Glomerular visceral epithelial cell (primary cell): ENCODE measurements around the gene C10orf105.

Experiments used
- DNase-seq: peaks from one replicate; pipeline ENCODE4 v3.0.0-alpha.2; 2016; ENCODE audit errors: extremely low spot score

C10orf105 gene

DNA sequence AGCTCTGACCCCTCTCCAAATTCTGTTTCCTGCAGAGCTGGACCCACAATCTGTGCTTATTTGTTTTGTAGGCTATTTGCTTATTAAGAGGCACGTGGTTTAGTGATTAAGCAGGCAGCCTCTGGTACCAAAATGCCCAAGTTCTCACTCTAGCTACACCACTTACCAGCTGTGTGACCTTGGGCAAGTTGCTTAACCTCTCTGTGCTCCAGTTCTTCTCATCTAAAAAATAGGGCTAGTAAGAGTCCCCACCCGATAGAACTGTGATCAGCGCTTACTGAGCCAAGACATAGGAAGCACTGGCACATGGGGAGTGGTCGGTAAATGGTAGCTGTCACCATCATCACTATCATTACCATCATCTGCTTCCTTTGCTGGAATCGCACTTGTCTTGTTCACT, 20.8 kb downstream of the C10orf105 start:
- DNase-seq = no peak

DNA sequence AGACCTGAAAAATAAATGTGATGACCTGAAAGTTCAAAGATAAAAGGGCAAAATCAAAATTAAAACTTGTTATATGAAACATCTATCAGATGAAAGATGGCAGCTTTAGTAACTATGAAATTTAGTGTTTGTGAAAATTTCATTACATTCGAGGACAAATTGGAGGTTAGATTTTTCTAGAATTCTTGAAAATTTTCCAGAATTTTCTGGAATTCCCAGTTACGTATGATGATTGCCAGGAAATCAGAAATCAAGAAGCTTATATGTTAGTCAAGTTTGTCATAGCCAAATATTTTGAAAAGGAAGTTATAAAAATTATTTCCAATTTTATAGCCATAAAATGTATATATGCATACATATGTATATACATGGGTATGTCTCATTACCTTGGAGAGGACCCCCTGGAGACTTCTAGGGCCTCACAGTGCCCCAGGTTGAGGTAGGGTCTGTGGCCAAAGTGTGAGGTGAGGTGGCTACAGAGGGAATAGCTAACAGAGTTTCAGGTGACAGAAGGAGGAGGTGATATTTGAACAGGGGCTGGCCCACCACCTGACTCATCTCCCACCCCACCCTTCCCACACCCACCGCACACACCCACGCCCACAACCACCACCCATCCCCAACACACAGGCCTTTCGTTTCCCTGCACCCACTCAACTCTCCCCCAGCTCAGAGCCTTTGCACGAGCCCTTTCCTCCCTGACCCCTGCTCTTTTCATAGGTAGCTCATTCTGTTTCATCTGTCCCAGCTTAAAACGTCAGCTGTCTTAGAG, 21.5 kb downstream of the C10orf105 start:
- no peak for DNase-seq

DNA sequence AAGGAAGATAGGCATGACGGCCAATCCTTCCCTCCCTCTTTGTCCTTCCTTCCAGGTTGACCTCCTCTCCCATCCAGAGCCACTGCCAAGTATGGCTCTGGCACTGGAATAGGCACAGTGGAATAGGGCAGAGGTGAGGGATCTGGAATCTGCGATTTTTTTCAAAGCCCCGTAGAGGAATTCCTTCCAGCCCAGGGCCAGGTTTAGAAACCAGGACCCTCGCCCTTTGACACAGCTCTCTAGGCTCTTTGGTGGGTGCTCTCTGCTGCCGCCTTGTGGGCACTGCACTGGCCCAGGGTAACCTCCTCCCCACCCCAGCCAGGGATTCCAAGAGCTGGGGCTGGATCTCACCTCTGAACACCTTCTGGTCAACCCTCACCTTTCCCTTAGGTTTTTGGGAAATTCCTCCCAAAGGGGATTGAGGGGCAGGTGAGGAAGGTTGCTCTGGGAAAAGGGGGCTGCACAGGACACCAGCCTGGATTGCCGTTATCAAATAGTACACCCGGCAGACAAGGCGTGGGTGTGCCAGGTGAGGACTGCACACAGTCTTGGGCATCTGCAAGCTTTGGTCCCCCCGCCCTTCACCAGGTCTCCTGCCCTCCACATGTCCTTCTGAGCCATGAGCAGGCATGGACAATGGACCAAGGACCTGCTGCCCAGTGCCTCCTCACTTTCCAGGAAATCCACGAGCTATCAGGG, 22.8 kb downstream of the C10orf105 start:
- peak; percentile 47 for DNase-seq

DNA sequence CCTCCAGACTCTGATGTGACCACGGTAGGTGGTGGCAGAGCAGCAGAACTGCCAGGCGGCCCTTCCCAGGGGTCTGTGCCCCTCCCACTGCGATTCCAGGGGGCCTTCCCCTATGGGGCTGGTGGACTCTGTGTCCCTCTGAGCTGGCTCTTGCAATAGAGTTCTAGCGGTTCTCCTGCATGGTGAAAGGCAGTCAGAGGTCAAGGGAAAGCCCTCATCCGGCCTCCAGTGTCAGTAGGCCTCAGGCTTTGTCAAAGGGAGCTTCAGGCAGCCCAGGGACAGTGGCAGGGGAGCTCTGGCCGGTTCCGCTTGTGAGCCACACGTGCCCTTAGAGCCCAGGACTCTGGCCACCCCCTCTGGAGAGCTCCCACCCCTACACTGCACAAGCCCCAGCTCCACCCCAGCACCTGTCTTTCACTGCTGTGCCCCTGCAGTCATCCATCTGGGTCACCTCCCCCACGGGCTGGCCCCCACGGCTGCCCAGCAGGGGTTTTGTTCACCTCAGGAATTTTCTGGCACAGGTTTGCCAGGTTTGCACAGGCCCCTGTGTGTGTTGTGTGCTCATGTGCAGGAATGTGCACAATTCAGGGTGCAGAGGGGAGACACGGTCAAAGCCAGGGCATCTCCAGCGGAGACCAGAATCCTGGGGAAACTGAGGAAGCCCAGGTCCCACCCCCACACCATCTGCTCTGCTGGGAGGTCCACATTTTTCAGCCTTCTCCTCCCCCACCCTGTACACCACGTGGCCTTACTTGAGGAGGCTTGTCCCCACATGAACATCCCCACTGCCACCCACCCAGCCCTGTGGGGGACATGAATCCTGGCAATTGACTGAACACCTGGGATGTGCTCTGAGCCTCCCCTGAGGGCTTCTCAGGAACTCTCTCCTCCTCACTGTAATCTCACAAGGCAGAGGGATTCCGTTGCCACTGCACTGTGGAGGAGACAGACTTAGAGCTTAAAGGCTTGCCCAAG, 23.8 kb downstream of the C10orf105 start:
- no peak for DNase-seq

DNA sequence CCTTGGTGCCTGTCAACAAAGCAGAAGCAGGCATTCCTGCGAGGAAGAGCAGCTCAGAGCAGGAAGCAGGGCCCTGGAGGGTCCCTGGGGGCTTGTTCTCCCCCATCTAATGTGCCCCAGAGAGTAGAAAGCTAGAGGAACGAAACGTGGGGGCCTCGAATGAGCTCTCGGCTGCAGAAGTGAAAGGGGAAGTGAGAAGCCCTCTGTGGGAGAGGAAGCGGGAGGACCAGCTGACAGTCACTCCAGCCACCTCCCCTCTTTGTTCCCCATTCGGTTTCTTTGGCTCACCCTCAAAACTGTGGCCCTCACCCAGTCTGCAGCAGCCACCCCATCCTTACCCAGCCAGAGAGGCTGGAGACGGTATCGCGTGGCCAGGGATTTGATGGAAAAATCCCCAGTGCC, 25.0 kb downstream of the C10orf105 start:
- no peak for DNase-seq

DNA sequence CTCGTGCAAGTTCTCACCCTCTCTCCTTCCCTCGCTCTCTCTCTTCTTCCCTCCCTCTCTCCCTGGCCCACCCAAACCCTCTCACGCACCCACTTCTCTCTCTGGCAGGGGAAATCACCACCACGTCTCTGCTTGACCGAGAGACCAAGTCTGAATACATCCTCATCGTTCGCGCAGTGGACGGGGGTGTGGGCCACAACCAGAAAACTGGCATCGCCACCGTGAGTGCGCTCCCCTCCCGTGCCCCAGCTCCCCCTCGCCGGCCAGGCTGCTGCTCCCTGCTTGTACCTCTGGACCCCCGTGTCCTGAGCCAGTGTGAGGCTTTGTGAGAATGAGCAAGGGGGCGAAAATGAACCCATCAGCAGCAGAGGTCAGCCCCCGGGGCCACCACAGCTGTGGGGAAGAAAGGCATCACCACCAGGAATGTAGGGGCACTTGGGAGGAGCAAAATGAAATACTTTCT, 25.5 kb downstream of the C10orf105 start:
- no peak for DNase-seq

- no peak for DNase-seq
These were observed 26.2 kb downstream of the C10orf105 start for GRCh38 chr10:71693377-71693776.

DNA sequence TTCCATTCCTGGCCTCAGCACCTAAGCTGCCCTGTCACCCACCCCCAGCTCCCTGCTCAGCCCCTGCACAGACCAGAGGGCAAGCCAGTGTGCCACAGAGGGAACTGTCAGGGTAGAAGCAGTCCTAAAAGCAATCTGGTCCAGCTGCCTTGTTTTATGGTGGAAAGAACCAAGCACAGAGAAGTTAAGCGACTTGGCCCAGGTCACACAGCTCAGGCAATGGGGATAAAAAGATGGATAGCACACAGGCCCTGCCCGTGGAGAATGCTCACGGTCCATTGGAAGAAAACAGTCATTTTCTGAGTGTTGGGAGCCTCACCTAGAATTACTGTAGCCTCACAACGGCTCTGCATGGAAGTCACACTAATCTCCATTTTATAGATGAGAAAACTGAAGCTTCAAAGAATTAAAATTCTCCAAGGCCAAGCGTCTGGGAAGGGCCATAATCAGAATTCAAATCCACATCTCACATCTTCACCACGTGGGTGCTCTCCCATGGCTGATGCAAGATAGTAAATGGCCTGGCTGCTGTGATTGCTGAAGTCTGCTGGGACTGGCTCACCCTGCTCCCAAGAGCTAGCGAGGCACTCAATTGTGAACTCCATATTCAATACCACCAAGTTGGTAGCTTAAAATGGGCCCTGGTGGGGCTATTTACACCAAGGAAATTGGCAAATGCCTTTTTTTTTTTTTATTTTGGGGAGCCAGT, 26.8 kb downstream of the C10orf105 start:
- no peak for DNase-seq

DNA sequence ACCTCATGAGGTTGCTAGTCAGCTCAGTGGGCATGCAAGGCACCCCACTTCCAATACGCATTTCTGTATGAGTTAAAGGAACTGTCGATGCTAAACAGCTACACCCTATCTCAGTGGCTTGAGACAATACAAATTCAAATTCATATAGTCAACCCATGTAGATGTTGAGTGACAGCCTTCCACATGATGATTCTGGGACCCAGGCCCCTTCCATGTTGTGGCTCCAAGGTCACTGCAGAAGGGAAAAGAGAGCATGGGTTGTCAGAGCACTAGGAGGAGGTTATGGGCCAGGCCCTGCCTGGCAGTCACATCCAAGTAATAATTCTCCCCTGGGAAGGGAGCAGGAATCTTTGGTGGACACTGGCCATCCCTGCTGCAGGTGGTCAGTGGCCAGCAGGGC, 28.2 kb downstream of the C10orf105 start:
- no peak for DNase-seq

GRCh38 chr10:71690094-71690720, 29.4 kb downstream of the C10orf105 start:
- no peak for DNase-seq

- DNase-seq = no peak
These were observed 31.3 kb downstream of the C10orf105 start for GRCh38 chr10:71688256-71688655.

DNA sequence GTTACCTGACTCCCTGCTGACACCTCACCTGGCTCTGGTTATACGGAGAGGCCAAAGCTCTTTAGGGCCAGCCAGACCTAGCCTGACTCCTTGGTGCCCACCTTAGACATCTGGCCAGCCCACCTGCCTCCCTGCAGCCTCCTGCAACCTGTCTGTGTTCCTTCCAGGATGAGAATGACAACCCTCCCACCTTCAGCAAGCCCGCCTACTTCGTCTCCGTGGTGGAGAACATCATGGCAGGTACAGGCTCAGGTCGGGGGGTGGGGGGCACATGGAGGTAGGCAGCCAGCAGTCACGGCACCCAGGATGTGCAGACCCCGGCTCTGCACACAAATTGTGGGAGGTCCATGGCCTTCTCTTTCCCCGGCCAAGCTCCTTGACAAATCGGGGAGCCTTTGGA, 32.1 kb downstream of the C10orf105 start:
- DNase-seq = no peak

DNA sequence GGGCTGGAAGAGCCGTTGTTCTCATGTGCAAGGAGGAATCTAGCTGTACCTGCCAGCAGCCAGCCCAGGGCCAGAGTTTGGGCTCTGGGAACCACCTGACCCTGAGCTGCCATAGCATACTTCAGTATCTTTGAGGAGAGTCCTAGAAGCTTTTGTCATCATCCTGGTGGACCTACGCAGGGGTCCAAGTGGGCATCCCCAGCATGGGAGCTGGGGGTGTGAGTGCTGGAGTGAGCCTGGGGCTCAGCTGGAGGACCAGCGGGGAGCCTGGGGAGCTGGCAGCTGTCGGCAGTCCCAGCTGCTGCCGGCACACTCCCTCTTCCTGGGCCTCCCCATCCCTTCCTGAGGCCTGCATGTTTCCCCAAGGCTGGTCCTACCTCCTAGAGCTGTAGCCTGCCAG, 32.5 kb downstream of the C10orf105 start:
- no peak for DNase-seq

DNA sequence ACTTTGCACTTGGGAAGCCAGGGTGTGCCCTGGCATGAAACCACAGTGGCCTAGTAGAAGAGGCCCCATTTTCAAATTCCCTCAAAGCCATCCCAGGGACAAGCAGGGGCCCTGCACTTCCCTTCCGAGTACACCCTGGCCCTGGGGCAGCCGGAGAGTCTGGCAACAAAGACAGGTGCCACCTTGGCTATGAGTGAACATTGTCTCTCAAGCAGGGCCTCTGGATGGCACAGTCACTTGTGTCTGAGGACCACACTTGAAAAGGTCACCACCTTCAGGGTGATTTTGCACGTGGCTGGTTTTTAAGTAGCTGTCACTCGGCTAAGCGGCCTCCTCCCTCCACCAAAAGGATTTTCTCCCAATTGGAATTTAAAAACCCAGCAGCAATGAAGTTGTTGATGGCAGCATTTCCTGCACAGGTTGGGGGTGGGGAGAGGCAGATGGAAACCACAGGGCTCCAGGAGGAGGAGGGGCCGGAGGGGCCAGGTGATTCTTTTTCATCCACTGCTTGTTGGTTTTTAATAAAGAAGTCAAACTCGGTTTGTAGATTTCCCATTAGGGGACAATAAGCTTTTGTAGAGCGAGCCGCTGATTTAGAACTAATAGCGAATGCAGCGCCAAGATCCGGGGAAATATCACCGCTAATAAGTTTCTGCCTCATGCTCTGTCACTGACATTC, 33.9 kb downstream of the C10orf105 start:
- DNase-seq = no peak

- peak; percentile 19 for DNase-seq
These were observed 35.0 kb downstream of the C10orf105 start for GRCh38 chr10:71684356-71685173.

DNA sequence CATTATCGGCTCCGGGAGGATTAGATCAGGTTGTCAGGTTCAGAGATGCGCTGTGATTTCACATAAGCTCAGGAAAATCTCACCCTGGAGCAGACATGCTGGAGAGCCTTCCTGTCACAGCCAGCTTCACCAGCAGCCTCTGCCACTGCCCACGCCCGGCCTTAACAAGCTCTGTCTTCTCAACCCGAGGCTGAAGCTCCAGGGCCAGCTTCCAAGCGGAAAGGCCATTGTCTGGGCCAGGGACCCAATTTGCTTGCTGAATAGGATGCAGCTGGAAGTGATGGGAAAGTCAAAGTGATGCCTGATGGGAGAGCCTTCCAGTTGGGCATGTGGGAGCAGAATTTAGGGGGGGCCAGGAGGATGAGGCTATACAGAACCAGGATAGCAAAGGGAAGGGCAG, 36.3 kb downstream of the C10orf105 start:
- DNase-seq = no peak

- no peak for DNase-seq
These were observed 37.6 kb downstream of the C10orf105 start for GRCh38 chr10:71681977-71682376.

DNA sequence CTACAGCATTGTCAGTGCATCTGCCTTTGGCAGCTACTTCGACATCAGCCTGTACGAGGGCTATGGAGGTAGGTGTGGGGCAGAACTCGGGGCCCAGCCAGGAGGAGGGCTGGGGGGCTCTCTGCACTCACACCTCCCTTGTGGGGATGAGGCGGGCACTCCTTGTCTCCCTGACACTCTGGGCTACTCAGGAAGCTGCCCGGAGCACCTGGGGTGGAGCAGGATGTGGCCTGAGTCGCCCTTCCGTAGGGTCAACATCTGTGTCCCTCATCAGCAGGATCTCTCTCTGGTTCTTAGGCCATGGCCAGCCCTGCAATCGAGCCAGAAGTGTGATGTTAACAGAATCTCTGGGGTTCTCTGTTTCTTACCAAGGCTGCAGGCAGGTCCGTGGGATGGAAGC, 40.2 kb downstream of the C10orf105 start:
- no peak for DNase-seq

DNA sequence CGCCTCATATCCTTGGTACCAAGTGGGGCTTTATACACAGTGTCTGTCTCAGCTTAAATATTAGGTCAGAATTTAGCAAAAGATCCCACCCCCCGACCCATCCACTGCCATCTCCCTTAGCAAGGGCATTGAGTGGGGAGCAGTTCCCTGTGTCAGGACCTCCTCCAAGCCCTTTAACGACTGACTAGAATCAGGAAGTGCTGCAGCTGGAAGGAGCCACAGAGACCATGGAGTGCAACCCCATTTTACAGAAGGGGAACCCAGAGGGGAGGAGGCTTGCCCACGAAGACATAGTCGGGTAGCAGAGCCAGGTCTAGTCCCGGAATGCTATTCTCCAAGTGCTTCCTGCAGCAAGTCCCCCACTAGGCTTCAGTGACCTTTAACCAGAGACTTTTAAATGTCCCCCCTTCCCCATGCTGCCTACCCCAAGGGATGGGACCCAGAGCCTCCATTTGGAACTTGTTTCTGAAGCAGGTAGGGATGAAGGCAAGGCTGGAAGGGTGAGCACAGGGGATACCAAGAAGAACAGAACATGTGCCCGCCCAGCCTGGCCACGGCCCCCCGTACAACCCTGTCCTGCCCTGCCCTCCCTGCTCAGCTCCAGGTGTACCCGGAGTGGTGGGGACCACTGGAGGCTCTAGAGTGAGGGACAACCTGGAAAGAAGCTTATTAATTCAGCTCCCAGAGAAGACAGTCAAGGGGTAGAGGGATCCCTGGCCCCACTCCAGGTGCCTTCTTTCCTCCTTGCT, 41.3 kb downstream of the C10orf105 start:
- no peak for DNase-seq
